Measurements from ENCODE around the gene TMEM9.

The TMEM9 gene

GRCh38 chr1:201110138-201110537, 44.1 kb downstream of the TMEM9 start:
- no peak for DNase-seq (ENCODE audit: low read depth in 3 of 3, low spot score in 1 of 3)

DNA sequence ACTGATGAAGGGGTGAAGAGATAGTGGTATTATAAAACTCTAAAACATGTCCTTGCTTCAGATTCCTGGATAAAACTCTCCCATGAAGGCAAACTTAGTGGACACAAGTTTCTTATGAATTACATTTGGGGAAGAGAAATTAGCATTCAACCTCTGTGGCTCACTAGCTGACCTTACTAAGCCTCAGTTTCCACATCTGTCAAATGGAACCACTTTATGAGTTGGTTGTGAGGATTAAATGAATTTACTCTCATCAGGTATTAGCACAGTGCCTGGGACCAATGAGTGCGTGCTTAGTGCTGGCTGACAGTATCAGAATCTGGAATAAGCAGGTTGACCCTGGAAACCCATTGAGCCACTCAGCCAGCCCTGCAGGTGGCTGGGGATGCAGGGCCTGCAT, 44.6 kb downstream of the TMEM9 start:
- no peak for DNase-seq (ENCODE audit: low read depth in 3 of 3, low spot score in 1 of 3)

GRCh38 chr1:201108614-201109013, 45.7 kb downstream of the TMEM9 start:
- DNase-seq (ENCODE audit: low read depth in 3 of 3, low spot score in 1 of 3) = no peak

GRCh38 chr1:201105688-201106087, 48.6 kb downstream of the TMEM9 start:
- no peak for DNase-seq (ENCODE audit: low read depth in 3 of 3, low spot score in 1 of 3)

GRCh38 chr1:201104141-201104540, 50.1 kb downstream of the TMEM9 start:
- DNase-seq (ENCODE audit: low read depth in 3 of 3, low spot score in 1 of 3) = no peak

DNA sequence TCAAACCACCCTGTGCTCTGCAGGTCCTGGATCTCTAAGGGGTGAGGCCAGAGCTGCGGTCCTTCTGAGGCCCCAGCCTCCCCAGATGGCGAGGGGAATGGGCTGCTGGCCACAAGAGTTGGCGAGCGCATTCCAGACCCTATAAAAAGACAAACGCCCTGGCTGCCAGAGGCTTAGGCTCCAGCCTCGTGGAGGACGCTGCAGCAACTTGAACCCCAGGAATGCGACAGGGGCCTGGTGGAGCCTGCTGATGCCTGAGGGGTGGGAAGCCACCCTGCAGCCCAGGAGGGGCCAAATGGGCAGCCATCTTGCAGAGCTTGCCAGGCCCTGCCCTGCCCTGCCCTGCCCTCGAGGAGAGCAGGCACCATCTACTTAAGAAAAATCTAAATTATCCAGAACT, 50.6 kb downstream of the TMEM9 start:
- DNase-seq (ENCODE audit: low read depth in 3 of 3, low spot score in 1 of 3) = no peak

GRCh38 chr1:201100169-201100930, 53.9 kb downstream of the TMEM9 start:
- no peak for DNase-seq (ENCODE audit: low read depth in 3 of 3, low spot score in 1 of 3)

- DNase-seq (ENCODE audit: low read depth in 3 of 3, low spot score in 1 of 3) = no peak
Observed at GRCh38 chr1:201098992-201099677, 55.1 kb downstream of the TMEM9 start.

GRCh38 chr1:201096977-201097856, 57.1 kb downstream of the TMEM9 start:
- no peak for DNase-seq (ENCODE audit: low read depth in 3 of 3, low spot score in 1 of 3)

GRCh38 chr1:201096041-201096461, 58.2 kb downstream of the TMEM9 start:
- DNase-seq (ENCODE audit: low read depth in 3 of 3, low spot score in 1 of 3) = no peak

DNA sequence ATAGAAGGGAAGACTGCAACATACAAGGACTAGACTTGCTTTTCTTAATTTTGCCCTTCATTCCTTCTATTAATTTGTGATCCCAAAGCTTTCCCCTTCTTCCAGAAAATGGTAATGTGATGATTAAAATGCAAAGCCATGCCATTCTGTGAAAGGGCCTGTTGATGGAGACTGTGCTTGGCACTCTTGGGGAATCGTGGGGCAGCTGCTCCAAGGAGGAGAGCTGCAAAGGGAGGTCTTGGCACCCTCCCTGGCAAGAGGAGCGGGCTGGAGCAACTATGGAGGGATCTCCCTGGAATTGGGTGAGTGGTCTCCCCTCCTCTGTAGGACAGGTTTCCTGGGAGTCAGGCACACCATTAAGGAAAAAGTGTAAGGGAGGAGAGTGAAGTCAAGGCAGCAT, 58.7 kb downstream of the TMEM9 start:
- no peak for DNase-seq (ENCODE audit: low read depth in 3 of 3, low spot score in 1 of 3)

- DNase-seq (ENCODE audit: low read depth in 3 of 3, low spot score in 1 of 3) = no peak
Observed at GRCh38 chr1:201094832-201095231, 59.4 kb downstream of the TMEM9 start.

DNA sequence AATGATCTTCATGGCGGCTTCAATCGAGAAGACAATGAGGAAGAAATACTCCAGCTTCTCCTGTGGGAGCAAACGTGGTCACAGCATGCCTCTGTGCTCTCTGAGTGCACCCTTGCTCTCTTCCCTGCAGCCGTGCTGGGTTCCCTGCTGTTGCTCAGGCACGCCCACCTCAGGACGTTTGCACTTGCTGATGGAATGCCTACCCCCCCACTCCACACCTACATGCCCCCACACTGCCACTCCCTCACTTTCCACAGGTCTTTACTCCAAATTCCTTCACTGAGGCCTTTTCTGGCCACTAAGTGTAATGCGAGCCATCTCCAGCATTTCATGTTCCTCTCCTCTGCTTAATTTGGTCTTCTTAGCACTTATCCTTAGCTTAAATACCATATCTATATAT, 60.3 kb downstream of the TMEM9 start:
- DNase-seq (ENCODE audit: low read depth in 3 of 3, low spot score in 1 of 3) = no peak

- DNase-seq (ENCODE audit: low read depth in 3 of 3, low spot score in 1 of 3) = no peak
Observed at GRCh38 chr1:201093561-201093960, 60.7 kb downstream of the TMEM9 start.

- no peak for DNase-seq (ENCODE audit: low read depth in 3 of 3, low spot score in 1 of 3)
Observed at GRCh38 chr1:201092738-201093137, 61.5 kb downstream of the TMEM9 start.

DNA sequence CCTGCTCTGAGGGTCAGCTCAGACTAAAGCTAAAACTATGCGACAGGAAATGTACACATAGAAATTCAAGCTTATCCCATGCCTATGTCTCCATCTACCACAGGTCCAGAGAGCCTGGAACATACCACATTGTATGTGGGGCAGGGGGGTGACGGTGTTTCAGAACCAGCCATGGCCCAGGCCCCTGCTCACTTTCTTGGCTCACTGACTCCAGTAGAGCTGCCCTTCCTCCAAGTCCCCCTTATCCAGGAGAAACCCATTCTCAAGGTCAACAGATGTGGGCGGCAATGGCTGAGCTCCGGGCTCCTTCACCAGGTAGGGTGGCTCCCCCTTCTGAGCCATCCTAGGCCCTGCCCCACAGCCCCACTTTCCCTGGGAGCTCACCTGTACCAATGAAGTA, 63.0 kb downstream of the TMEM9 start:
- DNase-seq (ENCODE audit: low read depth in 3 of 3, low spot score in 1 of 3) = no peak

DNA sequence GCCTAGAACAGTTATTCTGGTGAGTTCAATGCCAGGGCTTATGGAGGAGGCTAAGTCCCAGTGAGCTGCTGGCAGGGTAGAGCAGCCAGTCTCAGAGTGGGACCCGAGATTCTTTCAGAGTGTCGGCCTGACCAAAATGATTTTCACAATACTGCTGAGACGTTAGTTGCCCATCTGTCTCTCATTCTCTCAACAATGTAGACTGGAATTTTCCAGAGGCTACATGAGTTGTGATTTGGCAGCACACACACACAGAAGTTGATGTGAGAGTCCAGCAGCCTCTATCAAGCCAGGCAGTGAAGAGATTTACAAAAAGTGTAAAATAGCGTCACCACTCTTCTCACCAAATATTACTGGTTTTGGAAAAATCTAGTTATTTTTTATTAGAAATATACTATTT, 63.7 kb downstream of the TMEM9 start:
- no peak for DNase-seq (ENCODE audit: low read depth in 3 of 3, low spot score in 1 of 3)

GRCh38 chr1:201089596-201089995, 64.7 kb downstream of the TMEM9 start:
- no peak for DNase-seq (ENCODE audit: low read depth in 3 of 3, low spot score in 1 of 3)

DNA sequence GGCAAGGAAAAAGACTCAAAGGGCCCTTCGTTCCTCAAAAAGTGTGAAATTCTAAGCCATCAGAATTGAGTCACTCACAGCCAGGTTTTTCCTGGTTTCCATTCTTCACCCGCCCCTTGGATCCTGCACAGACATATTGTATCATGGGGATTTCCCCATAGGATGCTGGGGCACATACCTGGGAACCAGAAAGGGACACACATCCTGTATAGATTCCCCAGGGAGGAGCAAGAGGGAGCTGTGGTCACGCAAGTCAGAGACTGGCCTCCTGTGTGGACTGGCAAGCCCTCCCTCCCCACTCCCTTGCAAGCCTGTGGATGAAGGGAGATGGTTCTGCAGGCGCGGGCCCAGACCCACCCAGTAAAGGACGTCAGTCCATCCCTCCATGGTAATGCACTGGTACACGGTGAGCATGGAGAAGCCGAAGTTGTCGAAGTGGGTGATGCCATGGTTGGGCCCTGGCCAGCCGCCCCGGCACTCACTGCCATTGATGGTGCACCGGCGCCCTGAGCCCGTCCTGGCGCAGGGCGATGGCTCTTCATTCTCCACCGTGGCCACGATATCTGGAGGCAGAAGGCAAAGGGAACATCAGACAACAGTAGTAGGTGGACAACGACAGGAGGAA, 65.3 kb downstream of the TMEM9 start:
- DNase-seq (ENCODE audit: low read depth in 3 of 3, low spot score in 1 of 3) = no peak

- DNase-seq (ENCODE audit: low read depth in 3 of 3, low spot score in 1 of 3) = no peak
Observed at GRCh38 chr1:201088395-201088794, 65.9 kb downstream of the TMEM9 start.
